Upper lobe of left lung (tissue), 6 donors: ENCODE results near the gene PTP4A1. TPM values are rescaled to one million over a fixed set of nuclear protein-coding genes. Genes with fewer than 3 reads are reported as not detected.

Experiments used
- ATAC-seq, 2 donors: fragments of 200-7000 bp; cut with Tn5 transposase; one replicate each; pipeline ENCODE4 v1.9.1; 2022; ENCODE audit warnings: mild to moderate bottlenecking in 2 of 2, moderate library complexity in 2 of 2; ENCODE audit not compliant: low FRiP score in 2 of 2
- DNase-seq, 2 donors: peaks; one replicate each; pipeline ENCODE4 v3.0.0-alpha.2; 2019 to 2020
- H3K27ac ChIP-seq, 4 donors: fragments of 200-600 bp; sonication (generic); one replicate each; pipeline ENCODE4 v1.5.1; 2016 to 2019
- H3K27me3 ChIP-seq, 4 donors: fragments of 200-600 bp; sonication (generic); one replicate each; pipeline ENCODE4 v1.5.1; 2017 to 2019
- H3K36me3 ChIP-seq, 4 donors: fragments of 200-600 bp; sonication (generic); one replicate each; pipeline ENCODE4 v1.5.1; 2016 to 2019
- H3K4me1 ChIP-seq, 4 donors: fragments of 200-600 bp; sonication (generic); one replicate each; pipeline ENCODE4 v1.5.1; 2018 to 2019
- H3K4me3 ChIP-seq, 4 donors: fragments of 200-600 bp; sonication (generic); one replicate each; pipeline ENCODE4 v1.5.1; 2017 to 2019; ENCODE audit warnings: mild to moderate bottlenecking in 2 of 4, moderate library complexity in 1 of 4
- H3K9me3 ChIP-seq, 4 donors: fragments of 200-600 bp; sonication (generic); one replicate each; pipeline ENCODE4 v1.5.1; 2018 to 2019
- CTCF ChIP-seq, 6 experiments: fragments of 450-650 bp in 4 of 6; fragments of 200-600 bp in 2 of 6; sonication (generic) in 2 of 6; IDR thresholded peaks; one replicate each; pipeline ENCODE4 v1.5.1; 2016 to 2019; ENCODE audit warnings: antibody characterized with exemption in 6 of 6
- EP300 ChIP-seq, 4 donors: sonication (generic); formaldehyde crosslinking; IDR thresholded peaks; one replicate each; pipeline ENCODE4 v1.5.1; 2017; ENCODE audit warnings: antibody characterized with exemption in 4 of 4, control low read depth in 2 of 4
- POLR2A ChIP-seq, 4 donors: fragments of 450-650 bp; IDR thresholded peaks; one replicate each; pipeline ENCODE4 v1.5.1; 2016 to 2017; ENCODE audit warnings: antibody characterized with exemption in 4 of 4, mild to moderate bottlenecking in 2 of 4
- POLR2AphosphoS5 ChIP-seq, 2 donors: sonication (generic); formaldehyde crosslinking; IDR thresholded peaks; one replicate each; pipeline ENCODE4 v1.5.1; 2017; ENCODE audit warnings: antibody characterized with exemption in 2 of 2
- WGBS, 2 donors: methylation state at CpG; one replicate each; pipeline ENCODE4 v1.1.5; 2017 to 2018; 5-methylcytosine and 5-hydroxymethylcytosine counted together
- total RNA-seq, 6 donors: library from RNA; depleted of rRNA in 4 of 6; stranded (reverse); fragments of >200 nt in 4 of 6; gene quantifications; one replicate each; pipeline versions ENCODE4 v1.1.0 to v1.2.1, GENCODE V29; 2016 to 2021
- donor health status: DM: no; HTN: no; CAD: no; lungs with moderate emphysema.
- donor health status: DM: no; HTN: yes; CAD: no; lungs with severe emphysema.

The PTP4A1 gene
- total RNA-seq, 6 donors from 2014 or later = 5.2 to 134 (median 57.9) TPM

- H3K4me3 ChIP-seq = peak overlapping the region in 3 of 4 donors; percentile 32 to 53 (median 50)
- WGBS, 2 donors = 53 to 60% methylated on average over 6 of the region's 6 CpGs
- no peaks in the 10 kb centered on the region for H3K27me3 ChIP-seq
- H3K9me3 ChIP-seq = no peaks in the 10 kb centered on the region
- ATAC-seq (peak in 1 of 2 donors; percentile 14), DNase-seq (no peak)
- H3K36me3 ChIP-seq = no peaks in the 10 kb centered on the region
- TF ChIP-seq POLR2A (IDR thresholded peaks at IDR 0.05) = no peak
- no peak for TF ChIP-seq EP300 (IDR thresholded peaks at IDR 0.05)
- TF ChIP-seq POLR2AphosphoS5 (IDR thresholded peaks at IDR 0.05) = no peak
- no peak for TF ChIP-seq CTCF (IDR thresholded peaks at IDR 0.05)
- no peak overlapping the region for H3K27ac ChIP-seq
- peaks cover 0 to 13% (median 6%) of the 10 kb centered on the region in 4 donors for H3K4me1 ChIP-seq
These were observed 25.1 kb downstream of the PTP4A1 start for GRCh38 chr6:63597141-63598048.

GRCh38 chr6:63598049-63599036, 26.1 kb downstream of the PTP4A1 start:
- peak overlapping the region in 3 of 4 donors; percentile 32 to 53 (median 50) for H3K4me3 ChIP-seq
- peak overlapping the region in 2 of 4 donors; percentile 17 to 37 for H3K27ac ChIP-seq
- H3K36me3 ChIP-seq = no peaks in the 10 kb centered on the region
- peak; percentile 96 for ATAC-seq
- no peaks in the 10 kb centered on the region for H3K27me3 ChIP-seq
- no peaks in the 10 kb centered on the region for H3K9me3 ChIP-seq
- WGBS, 2 donors = 5 to 8% methylated on average over 23 of the region's 23 CpGs
- DNase-seq = peak in 1 of 2 donors; percentile 78
- peaks cover 0 to 13% (median 6%) of the 10 kb centered on the region in 4 donors for H3K4me1 ChIP-seq
- no peak for TF ChIP-seq POLR2A (IDR thresholded peaks at IDR 0.05)
- peak; percentile 78 to 90 (median 84) for TF ChIP-seq CTCF (IDR thresholded peaks at IDR 0.05)
- no peak for TF ChIP-seq EP300 (IDR thresholded peaks at IDR 0.05)
- no peak for TF ChIP-seq POLR2AphosphoS5 (IDR thresholded peaks at IDR 0.05)

DNA sequence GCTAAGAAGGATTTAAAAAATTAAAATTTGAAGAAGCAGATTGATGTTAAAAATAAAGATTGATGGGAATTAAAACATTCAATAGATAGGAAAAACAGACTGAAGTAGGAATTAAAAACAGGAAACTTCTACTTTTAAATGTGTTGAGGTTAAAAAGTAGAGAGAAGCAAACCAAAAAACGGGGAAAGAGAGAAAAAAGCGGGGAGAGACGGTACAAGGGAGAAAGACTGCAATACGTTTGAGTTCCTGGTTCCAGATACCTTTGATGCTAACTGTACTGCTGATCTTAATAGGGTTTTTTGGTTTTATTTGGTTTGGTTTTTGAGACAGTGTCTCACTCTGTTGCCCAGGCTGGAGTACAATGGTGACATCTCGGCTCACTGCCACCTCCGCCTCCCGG, 27.0 kb downstream of the PTP4A1 start:
- Histone ChIP-seq H3K36me3 (no peaks in the 10 kb centered on the region), H3K4me1 (peaks cover 0 to 13% (median 6%) of the 10 kb centered on the region in 4 donors), H3K27ac (no peak overlapping the region), H3K27me3 (no peaks in the 10 kb centered on the region), H3K9me3 (no peaks in the 10 kb centered on the region), H3K4me3 (no peak overlapping the region)
- 87 to 89% methylated on average over 7 of the region's 7 CpGs for whole genome bisulfite sequencing, 2 donors
- DNase-seq (no peak), ATAC-seq (no peak)
- TF ChIP-seq CTCF (IDR thresholded peaks at IDR 0.05) (no peak), EP300 (IDR thresholded peaks at IDR 0.05) (no peak), POLR2A (IDR thresholded peaks at IDR 0.05) (no peak), POLR2AphosphoS5 (IDR thresholded peaks at IDR 0.05) (no peak)

GRCh38 chr6:63600136-63600535, 27.9 kb downstream of the PTP4A1 start:
- TF ChIP-seq POLR2A (IDR thresholded peaks at IDR 0.05) = no peak
- TF ChIP-seq EP300 (IDR thresholded peaks at IDR 0.05) = no peak
- TF ChIP-seq CTCF (IDR thresholded peaks at IDR 0.05) = no peak
- TF ChIP-seq POLR2AphosphoS5 (IDR thresholded peaks at IDR 0.05) = no peak
- ATAC-seq (no peak), DNase-seq (no peak)
- Histone ChIP-seq H3K4me1 (peaks cover 0 to 13% (median 6%) of the 10 kb centered on the region in 4 donors), H3K9me3 (no peaks in the 10 kb centered on the region), H3K27me3 (no peaks in the 10 kb centered on the region), H3K4me3 (no peak overlapping the region), H3K36me3 (no peaks in the 10 kb centered on the region), H3K27ac (no peak overlapping the region)
- WGBS, 2 donors = 72 to 73% methylated on average over 6 of the region's 6 CpGs
